BLaER1 (cell line): Measurements from ENCODE around the gene TTC7B.

Experiments
- H3K27ac ChIP-seq: shearing (Covaris generic); formaldehyde crosslinking; 2 replicates; pipeline ENCODE4 v1.8.1; 2022
- H3K27me3 ChIP-seq: shearing (Covaris generic); formaldehyde crosslinking; 2 replicates; pipeline ENCODE4 v1.8.1; 2022
- H3K36me3 ChIP-seq: shearing (Covaris generic); formaldehyde crosslinking; 2 replicates; pipeline ENCODE4 v1.8.1; 2022
- H3K4me1 ChIP-seq: shearing (Covaris generic); formaldehyde crosslinking; 2 replicates; pipeline ENCODE4 v1.8.1; 2022
- H3K4me2 ChIP-seq: shearing (Covaris generic); formaldehyde crosslinking; 2 replicates; pipeline ENCODE4 v1.8.1; 2022
- H3K4me3 ChIP-seq: shearing (Covaris generic); formaldehyde crosslinking; 2 replicates; pipeline ENCODE4 v1.8.1; 2022
- H3K9ac ChIP-seq: shearing (Covaris generic); formaldehyde crosslinking; 2 replicates; pipeline ENCODE4 v1.8.1; 2022
- H3K9me3 ChIP-seq: shearing (Covaris generic); formaldehyde crosslinking; 2 replicates; pipeline ENCODE4 v1.8.1; 2022
- H4K20me1 ChIP-seq: shearing (Covaris generic); formaldehyde crosslinking; 2 replicates; pipeline ENCODE4 v1.8.1; 2022
- Cebpa-rat ChIP-seq: shearing (Covaris generic); IDR thresholded peaks from 2 replicates; pipeline ENCODE4 v1.8.1; 2022

Gene TTC7B

GRCh38 chr14:90582166-90582565 lies 234.1 kb downstream of the TTC7B start:
- H4K20me1 ChIP-seq = no peaks in the 10 kb centered on the region
- H3K4me1 ChIP-seq = peaks cover 8% of the 10 kb centered on the region; the same call in 1 of the 2 replicates
- H3K4me3 ChIP-seq = no peak overlapping the region
- no peak overlapping the region for H3K9ac ChIP-seq
- H3K27me3 ChIP-seq = no peaks in the 10 kb centered on the region
- no peak overlapping the region for H3K4me2 ChIP-seq
- H3K9me3 ChIP-seq = peaks cover 12% of the 10 kb centered on the region
- peaks cover 36% of the 10 kb centered on the region for H3K36me3 ChIP-seq
- TF ChIP-seq Cebpa-rat = no peak
- H3K27ac ChIP-seq = no peak overlapping the region

GRCh38 chr14:90581745-90582144 lies 234.5 kb downstream of the TTC7B start:
- H3K4me2 ChIP-seq = no peak overlapping the region
- peaks cover 8% of the 10 kb centered on the region; the same call in 1 of the 2 replicates for H3K4me1 ChIP-seq
- peaks cover 36% of the 10 kb centered on the region for H3K36me3 ChIP-seq
- no peak overlapping the region for H3K27ac ChIP-seq
- no peak overlapping the region for H3K4me3 ChIP-seq
- H3K9ac ChIP-seq = no peak overlapping the region
- H3K9me3 ChIP-seq = peaks cover 12% of the 10 kb centered on the region
- H4K20me1 ChIP-seq = no peaks in the 10 kb centered on the region
- TF ChIP-seq Cebpa-rat = no peak
- H3K27me3 ChIP-seq = no peaks in the 10 kb centered on the region

GRCh38 chr14:90580377-90581335 lies 235.6 kb downstream of the TTC7B start:
- H3K4me1 ChIP-seq = peaks cover 8% of the 10 kb centered on the region; the same call in 1 of the 2 replicates

GRCh38 chr14:90579816-90580215 lies 236.4 kb downstream of the TTC7B start:
- H3K9ac ChIP-seq = no peak overlapping the region
- H3K4me2 ChIP-seq = no peak overlapping the region
- no peak overlapping the region for H3K4me3 ChIP-seq
- no peaks in the 10 kb centered on the region for H4K20me1 ChIP-seq
- H3K9me3 ChIP-seq = peaks cover 12% of the 10 kb centered on the region
- peaks cover 41% of the 10 kb centered on the region for H3K36me3 ChIP-seq
- no peak overlapping the region for H3K27ac ChIP-seq
- peaks cover 15% of the 10 kb centered on the region for H3K4me1 ChIP-seq
- TF ChIP-seq Cebpa-rat = no peak
- no peaks in the 10 kb centered on the region for H3K27me3 ChIP-seq

More at GRCh38 chr14:90580377-90581335, 235.6 kb downstream of the TTC7B start:
- no peaks in the 10 kb centered on the region for H3K27me3 ChIP-seq
- H3K27ac ChIP-seq = no peak overlapping the region
- no peaks in the 10 kb centered on the region for H4K20me1 ChIP-seq
- H3K36me3 ChIP-seq = peaks cover 41% of the 10 kb centered on the region
- no peak overlapping the region for H3K9ac ChIP-seq
- peaks cover 12% of the 10 kb centered on the region for H3K9me3 ChIP-seq
- no peak overlapping the region for H3K4me3 ChIP-seq
- H3K4me2 ChIP-seq = no peak overlapping the region
- no peak for TF ChIP-seq Cebpa-rat

- no peaks in the 10 kb centered on the region for H4K20me1 ChIP-seq
- H3K27ac ChIP-seq = no peak overlapping the region
- peaks cover 12% of the 10 kb centered on the region for H3K9me3 ChIP-seq
- H3K9ac ChIP-seq = no peak overlapping the region
- H3K36me3 ChIP-seq = peaks cover 41% of the 10 kb centered on the region
- no peaks in the 10 kb centered on the region for H3K27me3 ChIP-seq
- no peak for TF ChIP-seq Cebpa-rat
- peaks cover 18% of the 10 kb centered on the region for H3K4me1 ChIP-seq
- H3K4me2 ChIP-seq = no peak overlapping the region
- no peak overlapping the region for H3K4me3 ChIP-seq
These were observed 237.1 kb downstream of the TTC7B start for GRCh38 chr14:90579088-90579487.

GRCh38 chr14:90578283-90578985 lies 237.8 kb downstream of the TTC7B start:
- Histone ChIP-seq H3K9ac (no peak overlapping the region), H4K20me1 (no peaks in the 10 kb centered on the region), H3K4me3 (no peak overlapping the region), H3K9me3 (peaks cover 12% of the 10 kb centered on the region), H3K36me3 (peaks cover 41% of the 10 kb centered on the region), H3K27me3 (no peaks in the 10 kb centered on the region), H3K4me1 (peaks cover 18% of the 10 kb centered on the region), H3K4me2 (no peak overlapping the region), H3K27ac (no peak overlapping the region)
- TF ChIP-seq Cebpa-rat = no peak

GRCh38 chr14:90577661-90578282 lies 238.5 kb downstream of the TTC7B start:
- Histone ChIP-seq H3K36me3 (peaks cover 41% of the 10 kb centered on the region), H3K27ac (no peak overlapping the region), H3K4me1 (peaks cover 18% of the 10 kb centered on the region), H3K9ac (no peak overlapping the region), H3K9me3 (peaks cover 12% of the 10 kb centered on the region), H3K4me3 (no peak overlapping the region), H4K20me1 (no peaks in the 10 kb centered on the region), H3K4me2 (no peak overlapping the region), H3K27me3 (no peaks in the 10 kb centered on the region)
- TF ChIP-seq Cebpa-rat = no peak

- Histone ChIP-seq H3K4me3 (no peak overlapping the region), H3K27me3 (no peaks in the 10 kb centered on the region), H3K9me3 (peaks cover 7% of the 10 kb centered on the region), H4K20me1 (no peaks in the 10 kb centered on the region), H3K9ac (no peak overlapping the region), H3K4me1 (peaks cover 18% of the 10 kb centered on the region), H3K36me3 (peaks cover 40% of the 10 kb centered on the region), H3K27ac (no peak overlapping the region), H3K4me2 (no peak overlapping the region)
- TF ChIP-seq Cebpa-rat = no peak
These were observed 239.1 kb downstream of the TTC7B start for GRCh38 chr14:90576981-90577660.

GRCh38 chr14:90576581-90576980 lies 239.6 kb downstream of the TTC7B start:
- H3K4me3 ChIP-seq = no peak overlapping the region
- H3K27ac ChIP-seq = no peak overlapping the region
- no peak for TF ChIP-seq Cebpa-rat
- no peak overlapping the region for H3K9ac ChIP-seq
- 0 out of 2 replicates have a peak, but pooled peaks cover 2% of the 10 kb centered on the region for H3K9me3 ChIP-seq
- no peaks in the 10 kb centered on the region for H4K20me1 ChIP-seq
- H3K27me3 ChIP-seq = no peaks in the 10 kb centered on the region
- peaks cover 18% of the 10 kb centered on the region for H3K4me1 ChIP-seq
- H3K36me3 ChIP-seq = peaks cover 34% of the 10 kb centered on the region
- no peak overlapping the region for H3K4me2 ChIP-seq
